ENCODE data around the gene DKC1. TPM values are rescaled to one million over a fixed set of nuclear protein-coding genes. Genes with fewer than 3 reads are reported as not detected.
"Not testable (repeated sequence)": the region's sequence is repeated elsewhere in the genome, so short reads cannot be mapped to it uniquely, and the experiment has no call there.

The DKC1 gene
- total RNA-seq, 2 experiments from 2014 or later, result 64.7 to 69.3 TPM

DNA sequence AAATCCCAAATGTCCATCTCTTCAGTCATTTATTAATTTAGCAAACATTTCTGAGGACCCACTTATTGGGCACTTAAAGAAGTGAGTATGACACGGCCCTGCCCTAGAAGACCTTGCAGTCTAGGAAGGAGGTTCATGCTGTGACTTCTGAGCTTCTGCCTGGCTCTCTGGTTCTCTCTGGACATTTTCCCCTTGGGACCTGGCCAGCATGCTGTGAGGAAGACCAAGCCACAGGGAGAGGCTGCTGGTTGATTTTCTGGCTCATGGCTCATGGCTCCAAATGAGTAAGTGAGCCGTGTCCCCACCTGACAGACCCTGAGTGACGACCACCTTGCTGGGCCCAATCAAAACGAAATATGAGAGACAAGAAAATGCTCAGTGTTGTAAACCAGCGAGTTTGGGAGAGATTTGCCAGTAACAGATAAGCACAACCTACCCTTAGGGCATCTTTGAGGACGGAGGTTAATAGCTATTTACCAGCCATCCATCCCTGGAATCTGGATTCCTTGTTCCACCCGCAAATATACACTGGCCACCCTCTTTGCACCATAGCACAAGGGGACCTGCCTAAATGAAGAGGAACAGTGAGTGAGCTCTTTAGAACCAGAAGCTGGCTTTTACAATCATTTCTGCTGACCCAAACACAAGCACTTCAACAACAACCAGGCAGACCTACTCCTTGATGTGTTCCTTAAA lies 41.7 kb downstream of the DKC1 start:
- Mint-ChIP-seq H3K27me3 (peaks cover 5% of the 10 kb centered on the region), H3K36me3 (ENCODE audit: low read depth) (no peaks in the 10 kb centered on the region), H3K4me3 (peak overlapping the region; percentile 75), H3K4me1 (peaks cover 56% of the 10 kb centered on the region), H3K27ac (peak overlapping the region; percentile 60), H3K9me3 (no peaks in the 10 kb centered on the region)
- POLR2A ChIA-PET, result no interaction called here
- no peak for DNase-seq
- CTCF ChIA-PET, result interaction anchor here (1.1 to 1.9 kb wide), 2 partner anchors 17 to 26 kb away, joined by 4 to 5 read pairs; no protein-coding TSS in a partner anchor

DNA sequence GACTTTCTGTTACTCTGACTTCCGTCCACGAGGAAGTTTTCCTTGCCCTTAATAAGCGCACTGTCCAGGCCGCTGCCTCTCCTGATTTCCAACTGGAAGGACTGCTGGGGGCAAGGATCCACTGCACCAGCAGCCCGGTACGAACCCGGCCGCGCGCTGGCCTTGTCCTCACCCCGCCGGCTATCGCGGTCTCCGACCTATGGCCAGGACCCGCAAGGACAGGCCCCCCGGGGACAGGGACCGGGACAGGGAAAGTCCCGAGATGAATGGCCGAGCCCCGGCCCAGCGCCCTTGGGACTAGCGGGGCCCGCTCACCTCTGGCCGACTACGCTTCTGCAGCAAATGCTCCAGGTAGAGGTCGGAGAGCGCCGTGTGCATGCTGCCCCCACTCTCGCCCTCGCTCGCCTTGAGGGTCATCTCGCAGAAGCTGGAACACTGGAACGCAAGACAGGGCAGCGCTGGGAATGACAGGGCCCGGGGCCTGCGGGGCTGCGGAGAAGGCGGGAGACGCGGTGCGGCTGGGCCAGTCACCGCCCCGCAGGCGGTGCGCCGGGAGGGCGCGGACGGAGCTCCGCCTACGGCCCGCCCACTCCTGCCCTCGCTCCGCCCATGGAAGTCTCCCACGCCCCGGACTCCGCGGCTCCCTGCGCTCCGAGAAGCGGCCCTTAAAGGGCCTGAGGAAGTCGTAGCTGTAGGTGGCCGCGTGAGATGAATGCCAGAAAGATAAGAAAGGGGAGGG lies 42.5 kb downstream of the DKC1 start, which contains the start of gene MPP1:
TSS of gene MPP1 (minus strand) at position 529 of the 739 bp plus-strand sequence. CDS start at position 417, 112 bp downstream.
- H3K4me3 Mint-ChIP-seq, result peak within 1 kb of the TSS; percentile 75
- H3K4me1 Mint-ChIP-seq, result peaks cover 56% of the 10 kb centered on the region
- peak within 1 kb of the TSS; percentile 84 for H3K27ac Mint-ChIP-seq
- no peaks in the 10 kb centered on the region for H3K36me3 Mint-ChIP-seq (ENCODE audit: low read depth)
- peak; percentile 71 for DNase-seq
- ChIA-PET POLR2A (no interaction called here), CTCF (interaction anchor here (0.7 to 1.9 kb wide), 6 partner anchors 12 to 56 kb away, joined by 3 to 5 read pairs (median 4); no protein-coding TSS in a partner anchor)
- H3K9me3 Mint-ChIP-seq, result no peaks in the 10 kb centered on the region
- peaks cover 5% of the 10 kb centered on the region for H3K27me3 Mint-ChIP-seq

- POLR2A ChIA-PET, result no interaction called here
Observed at GRCh38 chrX:154805696-154806091, 43.0 kb downstream of the DKC1 start.

DNA sequence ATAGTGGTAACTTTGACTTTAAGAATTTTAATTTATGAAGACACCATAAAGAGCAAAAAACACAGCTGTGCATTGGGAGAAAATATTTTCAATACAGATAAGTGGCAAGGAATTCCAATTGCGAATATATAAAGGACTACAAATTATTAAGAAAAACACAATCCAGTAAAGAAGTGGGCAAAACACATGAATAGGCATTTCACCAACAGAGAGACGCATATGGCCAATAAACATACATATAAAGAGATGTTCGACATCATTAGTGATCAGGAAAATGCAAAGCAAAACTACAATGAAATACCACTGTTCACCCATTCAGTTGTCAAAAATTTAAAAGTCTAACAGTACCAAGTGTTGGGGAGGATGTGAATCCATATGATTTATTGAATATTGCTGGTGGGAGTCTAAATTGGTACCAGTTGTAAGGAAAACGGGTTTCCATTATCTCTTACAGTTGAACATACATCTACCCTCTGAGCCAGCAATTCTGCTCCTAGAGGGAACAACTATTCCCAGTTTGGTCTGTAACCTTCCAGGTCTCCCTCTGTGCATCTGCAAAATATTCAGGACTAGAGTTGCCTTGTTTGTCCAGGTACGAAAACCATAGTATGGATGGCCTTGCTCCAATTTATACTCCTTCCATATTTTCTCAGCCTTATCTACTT lies 44.3 kb downstream of the DKC1 start:
- Mint-ChIP-seq H3K9me3 (no peaks in the 10 kb centered on the region), H3K4me1 (peaks cover 40% of the 10 kb centered on the region), H3K27me3 (peaks cover 5% of the 10 kb centered on the region), H3K36me3 (ENCODE audit: low read depth) (no peaks in the 10 kb centered on the region), H3K4me3 (no peak overlapping the region), H3K27ac (no peak overlapping the region)
- POLR2A ChIA-PET, result no interaction called here
- CTCF ChIA-PET, result no interaction called here
- no peak for DNase-seq

More at GRCh38 chrX:154805696-154806091, 43.0 kb downstream of the DKC1 start:
- CTCF ChIA-PET, result interaction anchor here (0.7 to 1.9 kb wide), 5 partner anchors 12 to 57 kb away, joined by 3 to 5 read pairs (median 3); no protein-coding TSS in a partner anchor
- peaks cover 5% of the 10 kb centered on the region for H3K27me3 Mint-ChIP-seq
- H3K36me3 Mint-ChIP-seq (ENCODE audit: low read depth), result no peaks in the 10 kb centered on the region
- H3K4me3 Mint-ChIP-seq, result peak overlapping the region; percentile 75
- peaks cover 50% of the 10 kb centered on the region for H3K4me1 Mint-ChIP-seq
- H3K9me3 Mint-ChIP-seq, result no peaks in the 10 kb centered on the region
- H3K27ac Mint-ChIP-seq, result peak overlapping the region; percentile 84
- DNase-seq, result no peak

GRCh38 chrX:154809939-154810665 lies 47.4 kb downstream of the DKC1 start:
- no peaks in the 10 kb centered on the region for H3K36me3 Mint-ChIP-seq (ENCODE audit: low read depth)
- no peak overlapping the region for H3K4me3 Mint-ChIP-seq
- CTCF ChIA-PET, result interaction anchor here (0.6 kb wide), 1 partner anchor 48 kb away, joined by 3 read pairs; the partner anchor contains the start of gene DKC1
- peaks cover 15% of the 10 kb centered on the region for H3K27me3 Mint-ChIP-seq
- H3K4me1 Mint-ChIP-seq, result peaks cover 18% of the 10 kb centered on the region
- no peak for DNase-seq
- POLR2A ChIA-PET, result no interaction called here
- H3K9me3 Mint-ChIP-seq, result no peaks in the 10 kb centered on the region
- H3K27ac Mint-ChIP-seq, result no peak overlapping the region

DNA sequence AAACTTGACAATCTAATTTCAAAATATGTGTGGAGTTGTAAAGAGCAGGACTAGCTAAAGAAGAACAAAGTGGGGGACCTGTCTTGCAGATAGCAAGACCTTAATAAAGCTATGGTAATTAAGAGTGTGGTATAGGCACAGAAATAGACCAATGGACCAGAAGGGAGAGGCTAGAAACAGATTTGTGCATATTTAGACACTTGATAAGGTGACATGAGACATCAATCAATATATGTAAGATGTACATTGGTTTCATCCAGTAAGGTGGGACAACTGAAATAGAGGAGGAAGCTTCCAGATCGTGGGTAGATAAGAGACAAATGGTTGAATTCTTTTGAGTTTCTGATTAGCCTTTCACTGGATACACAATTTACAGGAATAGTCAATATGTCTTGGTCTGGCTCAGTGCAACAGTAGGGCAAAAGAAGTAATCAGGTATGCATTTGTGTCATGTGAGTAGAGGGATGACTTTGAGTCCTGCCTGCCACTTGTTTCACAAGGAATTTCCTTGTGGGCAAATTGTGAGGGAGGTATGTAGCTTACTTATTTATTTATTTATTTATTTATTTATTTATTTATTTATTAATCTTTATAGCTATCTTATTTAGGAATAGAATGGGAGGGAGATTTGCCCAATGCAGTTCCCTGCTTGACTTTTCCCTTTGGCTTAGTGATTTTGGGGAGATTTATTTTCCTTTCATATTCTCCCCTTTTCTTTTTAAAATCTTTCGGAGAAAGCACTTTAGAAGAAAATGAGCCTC lies 49.9 kb downstream of the DKC1 start:
- H3K9me3 Mint-ChIP-seq, result no peaks in the 10 kb centered on the region
- CTCF ChIA-PET, result interaction anchor here (0.8 to 1.6 kb wide), 6 partner anchors 18 to 51 kb away, joined by 3 to 5 read pairs (median 4); partner anchors contain the start of genes DKC1 and SMIM9
- peaks cover 10% of the 10 kb centered on the region for H3K4me1 Mint-ChIP-seq
- no peak overlapping the region for H3K4me3 Mint-ChIP-seq
- DNase-seq, result no peak
- H3K36me3 Mint-ChIP-seq (ENCODE audit: low read depth), result no peaks in the 10 kb centered on the region
- peaks cover 14% of the 10 kb centered on the region for H3K27me3 Mint-ChIP-seq
- POLR2A ChIA-PET, result no interaction called here
- no peak overlapping the region for H3K27ac Mint-ChIP-seq

GRCh38 chrX:154813801-154814200 lies 51.1 kb downstream of the DKC1 start:
- H3K4me1 Mint-ChIP-seq, result peaks cover 10% of the 10 kb centered on the region
- CTCF ChIA-PET, result no interaction called here

DNA sequence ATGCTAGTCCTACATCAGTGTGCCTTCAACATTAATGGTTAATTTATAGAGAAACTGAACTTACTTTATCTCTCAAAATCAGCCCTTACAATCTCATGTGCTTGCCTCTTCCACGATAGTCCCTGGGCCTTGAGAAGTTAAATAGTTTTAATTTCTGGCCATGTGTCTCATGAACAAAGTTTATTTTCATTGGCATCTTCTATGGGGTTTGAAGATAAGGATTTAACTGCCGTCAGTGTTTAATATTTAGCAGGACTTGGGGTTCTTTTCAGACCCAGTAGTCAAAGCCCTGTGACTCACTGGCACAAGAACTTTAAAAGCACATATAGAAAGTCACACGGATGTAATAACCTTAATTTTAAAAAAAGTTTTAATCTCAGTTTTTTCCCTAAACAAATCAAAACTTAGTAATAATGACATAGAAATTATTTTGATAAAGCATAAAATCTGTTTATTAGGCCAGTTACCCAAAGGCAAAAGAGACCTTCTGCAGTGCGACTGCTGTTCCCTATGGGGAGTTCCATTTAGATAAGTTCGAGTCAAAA lies 52.7 kb downstream of the DKC1 start:
- Mint-ChIP-seq H3K36me3 (ENCODE audit: low read depth) (no peaks in the 10 kb centered on the region), H3K9me3 (no peaks in the 10 kb centered on the region), H3K4me1 (no peaks in the 10 kb centered on the region), H3K27ac (no peak overlapping the region), H3K4me3 (no peak overlapping the region), H3K27me3 (peaks cover 12% of the 10 kb centered on the region)
- POLR2A ChIA-PET, result no interaction called here
- DNase-seq, result no peak
- CTCF ChIA-PET, result no interaction called here

More at GRCh38 chrX:154813801-154814200, 51.1 kb downstream of the DKC1 start:
- POLR2A ChIA-PET, result no interaction called here
- DNase-seq, result no peak
- no peak overlapping the region for H3K27ac Mint-ChIP-seq
- peaks cover 12% of the 10 kb centered on the region for H3K27me3 Mint-ChIP-seq
- no peaks in the 10 kb centered on the region for H3K9me3 Mint-ChIP-seq
- H3K36me3 Mint-ChIP-seq (ENCODE audit: low read depth), result no peaks in the 10 kb centered on the region
- no peak overlapping the region for H3K4me3 Mint-ChIP-seq

DNA sequence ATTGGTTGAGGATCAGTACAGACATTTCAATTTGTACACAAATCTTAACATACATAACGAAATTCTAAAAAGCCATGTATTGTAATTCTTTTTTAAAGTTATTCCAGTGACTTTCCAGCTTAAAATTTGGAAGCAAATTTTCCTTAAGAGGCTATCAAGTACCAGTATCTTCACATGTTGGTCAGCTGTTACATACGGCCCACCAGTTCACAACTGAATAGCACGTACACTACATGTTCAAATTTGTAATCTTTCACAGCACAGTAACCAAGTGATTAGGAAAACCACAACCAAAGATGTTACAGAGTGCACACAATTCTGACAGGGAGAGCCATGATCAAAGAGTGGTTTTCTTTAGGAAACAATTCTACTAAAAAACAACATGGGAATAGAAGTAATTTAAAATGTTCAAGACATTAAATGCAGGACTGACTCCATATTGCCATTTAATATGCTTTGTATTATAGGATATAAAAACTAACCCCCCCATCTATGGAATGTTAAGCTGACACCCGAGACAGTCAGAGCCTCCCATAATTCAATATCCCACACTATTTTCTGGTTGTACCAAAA lies 53.7 kb downstream of the DKC1 start:
- H3K4me1 Mint-ChIP-seq; CTCF ChIA-PET; H3K9me3 Mint-ChIP-seq; H3K27ac Mint-ChIP-seq; DNase-seq; H3K4me3 Mint-ChIP-seq; H3K36me3 Mint-ChIP-seq (ENCODE audit: low read depth): not testable (repeated sequence)
- peaks cover 14% of the 10 kb centered on the region for H3K27me3 Mint-ChIP-seq
- POLR2A ChIA-PET, result interaction anchor here (0.6 kb wide), 1 partner anchor 35 kb away, joined by 3 read pairs; no protein-coding TSS in a partner anchor

- H3K27me3 Mint-ChIP-seq, result peaks cover 15% of the 10 kb centered on the region
- H3K9me3 Mint-ChIP-seq; H3K4me1 Mint-ChIP-seq; H3K36me3 Mint-ChIP-seq (ENCODE audit: low read depth); H3K4me3 Mint-ChIP-seq; POLR2A ChIA-PET; DNase-seq; H3K27ac Mint-ChIP-seq: not testable (repeated sequence)
- CTCF ChIA-PET, result interaction anchor here (0.6 to 1.0 kb wide), 2 partner anchors 12 to 123 kb away, joined by 3 read pairs; partner anchors contain the start of gene MPP1
Observed at GRCh38 chrX:154817048-154817618, 54.5 kb downstream of the DKC1 start.
